Pancreas (tissue), 10 donors: Measurements from ENCODE around the gene KRT84. TPM values are rescaled to one million over a fixed set of nuclear protein-coding genes. Genes with fewer than 3 reads are reported as not detected.

ENCODE experiments used
- ATAC-seq, 4 donors: fragments of 200-7000 bp; cut with Tn5 transposase; one replicate each; pipeline versions ENCODE4 v1.8.0 to v1.9.1; 2020; ENCODE audit warnings: mild to moderate bottlenecking in 4 of 4, moderate library complexity in 4 of 4
- DNase-seq, 6 donors: peaks; one replicate each; pipeline ENCODE4 v3.0.0-alpha.2; 2020
- FAIRE-seq: peaks from 2 replicates; lab custom pipeline; 2012; peaks lifted over from hg19 to GRCh38; lab: Jason Lieb, UNC
- H3K27ac ChIP-seq, 4 donors: fragments of 200-600 bp; sonication (generic); 1 replicate in 3 of 4; 2 replicates in 1 of 4; pipeline versions ENCODE4 v1.5.0 to v1.8.0; 2020
- H3K27me3 ChIP-seq, 4 donors: fragments of 200-600 bp; one replicate each; pipeline ENCODE4 v1.8.0; 2021
- H3K36me3 ChIP-seq, 3 donors: fragments of 200-600 bp; sonication (generic) in 1 of 3; one replicate each; pipeline versions ENCODE4 v1.5.0 to v1.8.0; 2020 to 2021
- H3K4me1 ChIP-seq, 3 donors: fragments of 200-600 bp; one replicate each; pipeline ENCODE4 v1.8.0; 2021
- H3K4me3 ChIP-seq, 4 donors: fragments of 200-600 bp; sonication (generic) in 2 of 4; one replicate each; pipeline versions ENCODE4 v1.5.0 to v1.8.0; 2020 to 2021
- H3K9me3 ChIP-seq, 4 donors: fragments of 200-600 bp; one replicate each; pipeline ENCODE4 v1.8.0; 2021
- CTCF ChIP-seq, 4 donors: fragments of 200-600 bp; sonication (generic) in 3 of 4; IDR thresholded peaks; one replicate each; pipeline versions ENCODE4 v1.5.0 to v1.8.0; 2021; ENCODE audit warnings: antibody characterized with exemption in 4 of 4
- WGBS, 2 donors: extraction: QIAGEN DNeasy Blood & Tissue Kit; methylation state at CpG; one replicate each; pipeline ENCODE4 v1.1.7; 2013; 5-methylcytosine and 5-hydroxymethylcytosine counted together
- intact Hi-C, 3 donors: fragments of 100-400 bp; cut with DNase I; formaldehyde crosslinking; loops; one replicate each; pipeline versions ENCODE4 v1.11.1 to v1.14.2; 2022
- polyA plus RNA-seq, 2 donors: library from polyadenylated mRNA; stranded (reverse); fragments of 200-250 nt; gene quantifications; one replicate each; pipeline ENCODE4 v1.2.3, GENCODE V29; 2013
- total RNA-seq, 6 donors: library from RNA; stranded (reverse); fragmentation: NEBNext Ultra II Directional in 4 of 6; extraction: Animal tissue kit (Norgen Biotek cat#: 25700) in 4 of 6; gene quantifications; one replicate each; pipeline versions ENCODE4 v1.2.1 to v1.2.4, GENCODE V29; 2021 to 2023
- donor health status: healthy with polysubstance abuse.
- donor health status: DM: no; HTN: no; CAD: no; lungs with moderate emphysema.
- donor health status: DM: no; HTN: no; CAD: no.
- donor health status: control.
- donor health status: control.
- donor health status: Bipolar disorder and iron deficiency.
- donor health status: DM: yes; HTN: yes; CAD: no.
- donor health status: DM: no; HTN: no; CAD: no.
- donor health status: DM: no; HTN: no; CAD: no.
- donor health status: DM: yes; HTN: yes; CAD: no.

Gene KRT84
- total and polyA plus RNA-seq, 8 donors: not detected

- WGBS, 2 donors: 63 to 72% methylated on average over 3 of the region's 3 CpGs
- Histone ChIP-seq H3K4me3 (no peak overlapping the region), H3K27me3 (no peaks in the 10 kb centered on the region), H3K4me1 (no peaks in the 10 kb centered on the region), H3K27ac (no peak overlapping the region), H3K36me3 (no peaks in the 10 kb centered on the region), H3K9me3 (no peaks in the 10 kb centered on the region)
- ATAC-seq (no peak), DNase-seq (no peak), FAIRE-seq (no peak)
- no peak for TF ChIP-seq CTCF (IDR thresholded peaks at IDR 0.05)
- intact Hi-C loops: no loop called here
Measured at GRCh38 chr12:52369211-52369610, 16.2 kb downstream of the KRT84 start.

GRCh38 chr12:52368508-52368907 lies 16.9 kb downstream of the KRT84 start:
- TF ChIP-seq CTCF (IDR thresholded peaks at IDR 0.05): no peak
- Histone ChIP-seq H3K9me3 (no peaks in the 10 kb centered on the region), H3K27me3 (no peaks in the 10 kb centered on the region), H3K27ac (no peak overlapping the region), H3K36me3 (no peaks in the 10 kb centered on the region), H3K4me3 (no peak overlapping the region), H3K4me1 (no peaks in the 10 kb centered on the region)
- ATAC-seq (no peak), FAIRE-seq (no peak), DNase-seq (no peak)
- intact Hi-C loops: no loop called here
- WGBS, 2 donors: 48 to 53% methylated on average over 3 of the region's 3 CpGs

GRCh38 chr12:52367876-52368275 lies 17.6 kb downstream of the KRT84 start:
- H3K4me3 ChIP-seq: no peak overlapping the region
- no peaks in the 10 kb centered on the region for H3K27me3 ChIP-seq
- H3K9me3 ChIP-seq: no peaks in the 10 kb centered on the region
- intact Hi-C loops: no loop called here
- no peak for FAIRE-seq
- H3K4me1 ChIP-seq: no peaks in the 10 kb centered on the region
- ATAC-seq: no peak
- no peaks in the 10 kb centered on the region for H3K36me3 ChIP-seq
- no peak for TF ChIP-seq CTCF (IDR thresholded peaks at IDR 0.05)
- no peak overlapping the region for H3K27ac ChIP-seq
- no peak for DNase-seq
- 89 to 90% methylated on average over 6 of the region's 6 CpGs for WGBS, 2 donors

GRCh38 chr12:52366738-52367485 lies 18.5 kb downstream of the KRT84 start, which contains the start of gene KRT85:
KRT85 (minus strand) TSS chr12:52367481; CDS start chr12:52367405, 76 bp downstream.
- FAIRE-seq: no peak
- Histone ChIP-seq H3K4me1 (no peaks in the 10 kb centered on the region), H3K27ac (no peak within 1 kb of the TSS), H3K36me3 (no peaks in the 10 kb centered on the region), H3K4me3 (no peak within 1 kb of the TSS), H3K9me3 (no peaks in the 10 kb centered on the region), H3K27me3 (no peaks in the 10 kb centered on the region)
- no peak for TF ChIP-seq CTCF (IDR thresholded peaks at IDR 0.05)
- no peak for ATAC-seq
- intact Hi-C loops: no loop called here
- no peak for DNase-seq
- 84% methylated on average over 42 of the region's 42 CpGs for WGBS, 2 donors

GRCh38 chr12:52364901-52365489 lies 20.5 kb downstream of the KRT84 start:
- FAIRE-seq (no peak), DNase-seq (no peak), ATAC-seq (no peak)
- WGBS, 2 donors: 91 to 93% methylated on average over 14 of the region's 14 CpGs
- Histone ChIP-seq H3K27ac (no peak overlapping the region), H3K36me3 (no peaks in the 10 kb centered on the region), H3K4me1 (no peaks in the 10 kb centered on the region), H3K9me3 (no peaks in the 10 kb centered on the region), H3K4me3 (no peak overlapping the region), H3K27me3 (no peaks in the 10 kb centered on the region)
- no peak for TF ChIP-seq CTCF (IDR thresholded peaks at IDR 0.05)
- intact Hi-C loops: no loop called here
